Sigmoid colon (tissue), 3 donors: ENCODE measurements around the gene CDCA3.
"Not testable (repeated sequence)": the region's sequence is repeated elsewhere in the genome, so short reads cannot be mapped to it uniquely, and the experiment has no call there.

ENCODE experiments used
- CTCF ChIP-seq, 4 experiments: fragments of 450-650 bp in 3 of 4; fragments of 200-600 bp in 1 of 4; IDR thresholded peaks; one replicate each; pipeline ENCODE4 v1.5.1; 2016 to 2019; ENCODE audit warnings: antibody characterized with exemption in 4 of 4, mild to moderate bottlenecking in 3 of 4, moderate library complexity in 2 of 4
- POLR2A ChIP-seq, 2 donors: fragments of 450-650 bp; IDR thresholded peaks; one replicate each; pipeline ENCODE4 v1.6.1; 2016; ENCODE audit warnings: antibody characterized with exemption in 2 of 2, mild to moderate bottlenecking in 2 of 2, moderate library complexity in 2 of 2

- TF ChIP-seq CTCF, POLR2A (IDR thresholded peaks at IDR 0.05): not testable (repeated sequence)
These were observed 14.2 kb upstream of the CDCA3 start for GRCh38 chr12:6865307-6865706.
